Raji (cell line): ENCODE results near the gene CCDC187.

Source experiments
- POLR2A ChIP-seq: IDR thresholded peaks from 2 replicates; pipeline ENCODE4 v1.6.1; 2011; ENCODE audit warnings: low read depth, low read length, control low read depth; ENCODE audit not compliant: insufficient read depth

The CCDC187 gene

GRCh38 chr9:136311051-136312008 is 7.4 kb upstream of the CCDC187 start:
- TF ChIP-seq POLR2A, result no peak

- TF ChIP-seq POLR2A, result no peak
Observed at GRCh38 chr9:136310273-136311030, 6.6 kb upstream of the CCDC187 start.

- no peak for TF ChIP-seq POLR2A
Observed at GRCh38 chr9:136309806-136310220, 5.9 kb upstream of the CCDC187 start.

- TF ChIP-seq POLR2A, result no peak
Observed at GRCh38 chr9:136309101-136309801, 5.4 kb upstream of the CCDC187 start.

GRCh38 chr9:136308702-136309053 is 4.8 kb upstream of the CCDC187 start:
- no peak for TF ChIP-seq POLR2A

- TF ChIP-seq POLR2A, result no peak
Observed at GRCh38 chr9:136308006-136308701, 4.3 kb upstream of the CCDC187 start.

- TF ChIP-seq POLR2A, result no peak
Observed at GRCh38 chr9:136307215-136307750, 3.4 kb upstream of the CCDC187 start.

- no peak for TF ChIP-seq POLR2A
Observed at GRCh38 chr9:136306211-136307208, 2.6 kb upstream of the CCDC187 start.

- TF ChIP-seq POLR2A, result no peak
Observed at GRCh38 chr9:136305804-136306203, 1.9 kb upstream of the CCDC187 start.

GRCh38 chr9:136304981-136305380 is 1.1 kb upstream of the CCDC187 start:
- TF ChIP-seq POLR2A, result no peak

- TF ChIP-seq POLR2A, result no peak
Observed at GRCh38 chr9:136304456-136304855, 562 bp upstream of the CCDC187 start.

- no peak for TF ChIP-seq POLR2A
Observed at GRCh38 chr9:136303066-136303824, 649 bp downstream of the CCDC187 start.

GRCh38 chr9:136302527-136302926 is 1.4 kb downstream of the CCDC187 start:
- TF ChIP-seq POLR2A, result no peak
